CD4-positive, CD25-positive, alpha-beta regulatory T cell (primary cell): ENCODE data around the gene TDRD9. TPM values are rescaled to one million over a fixed set of nuclear protein-coding genes. Genes with fewer than 3 reads are reported as not detected.

Experiments
- ATAC-seq, 2 donors: fragments of 150-1000 bp; cut with Tn5 transposase; one replicate each; pipeline ENCODE4 v1.10.0; 2021; ENCODE audit warnings: low read depth in 2 of 2, moderate number of reproducible peaks in 2 of 2, moderate library complexity in 1 of 2
- DNase-seq, 3 donors: peaks; one replicate each; pipeline versions ENCODE4 v3.0.0 to v3.0.0-alpha.2; 2012 to 2022; ENCODE audit warnings: mixed read lengths in 1 of 3
- H3K27ac ChIP-seq: one replicate; pipeline ENCODE4 v1.7.0; 2013; ENCODE audit warnings: mild to moderate bottlenecking, low read length; ENCODE audit not compliant: insufficient read depth, poor library complexity, severe bottlenecking
- H3K27me3 ChIP-seq: one replicate; pipeline ENCODE4 v1.7.0; 2013; ENCODE audit warnings: low read length; ENCODE audit not compliant: control insufficient read depth, insufficient read depth
- H3K36me3 ChIP-seq: one replicate; pipeline ENCODE4 v1.7.0; 2013; ENCODE audit warnings: mild to moderate bottlenecking, low read length, moderate library complexity; ENCODE audit not compliant: control insufficient read depth, insufficient read depth
- H3K4me1 ChIP-seq: 2 replicates; pipeline ENCODE4 v1.7.0; 2013; ENCODE audit warnings: mild to moderate bottlenecking, low read length; ENCODE audit not compliant: insufficient read depth, control insufficient read depth, poor library complexity, severe bottlenecking
- H3K4me3 ChIP-seq: one replicate; pipeline ENCODE4 v1.7.0; 2013; ENCODE audit warnings: low read depth, mild to moderate bottlenecking, low read length, moderate library complexity
- H3K9me3 ChIP-seq, 2 experiments: 1 replicate in 1 of 2; 2 replicates in 1 of 2; pipeline ENCODE4 v1.7.0; 2013; ENCODE audit warnings: low read length in 2 of 2, mild to moderate bottlenecking in 1 of 2, moderate library complexity in 1 of 2; ENCODE audit not compliant: control insufficient read depth in 2 of 2
- H3K27ac Mint-ChIP-seq, 3 donors: one replicate each; pipeline ENCODE4 v1.8.0; 2020 to 2022; ENCODE audit warnings: mild to moderate bottlenecking in 3 of 3, mixed read lengths in 3 of 3, moderate library complexity in 2 of 3
- H3K27me3 Mint-ChIP-seq: one replicate; pipeline ENCODE4 v1.8.0; 2022; ENCODE audit warnings: mild to moderate bottlenecking, mixed read lengths
- H3K36me3 Mint-ChIP-seq: one replicate; pipeline ENCODE4 v1.8.0; 2020; ENCODE audit warnings: mixed read lengths
- H3K4me1 Mint-ChIP-seq, 4 donors: one replicate each; pipeline ENCODE4 v1.8.0; 2020 to 2022; ENCODE audit warnings: mixed read lengths in 4 of 4, mild to moderate bottlenecking in 1 of 4
- H3K4me3 Mint-ChIP-seq, 4 donors: one replicate each; pipeline ENCODE4 v1.8.0; 2020 to 2022; ENCODE audit warnings: mild to moderate bottlenecking in 4 of 4, mixed read lengths in 4 of 4, moderate library complexity in 3 of 4
- H3K9me3 Mint-ChIP-seq, 7 donors: one replicate each; pipeline ENCODE4 v1.8.0; 2020 to 2022; ENCODE audit warnings: mixed read lengths in 7 of 7, mild to moderate bottlenecking in 3 of 7, moderate library complexity in 2 of 7
- polyA plus RNA-seq, 4 donors: library from polyadenylated mRNA; unstranded; fragments of 300-500 nt; fragmentation: Illumina TruSeq; gene quantifications; one replicate each; pipeline ENCODE4 v1.2.3, GENCODE V29; 2021
- total RNA-seq: library from RNA; stranded (reverse); gene quantifications from one replicate; pipeline ENCODE4 v1.2.3, GENCODE V29; 2022

Gene TDRD9
- total and polyA plus RNA-seq, 5 donors from 2014 or later: 0.11 to 0.37 (median 0.14) TPM; not detected in 2

DNA sequence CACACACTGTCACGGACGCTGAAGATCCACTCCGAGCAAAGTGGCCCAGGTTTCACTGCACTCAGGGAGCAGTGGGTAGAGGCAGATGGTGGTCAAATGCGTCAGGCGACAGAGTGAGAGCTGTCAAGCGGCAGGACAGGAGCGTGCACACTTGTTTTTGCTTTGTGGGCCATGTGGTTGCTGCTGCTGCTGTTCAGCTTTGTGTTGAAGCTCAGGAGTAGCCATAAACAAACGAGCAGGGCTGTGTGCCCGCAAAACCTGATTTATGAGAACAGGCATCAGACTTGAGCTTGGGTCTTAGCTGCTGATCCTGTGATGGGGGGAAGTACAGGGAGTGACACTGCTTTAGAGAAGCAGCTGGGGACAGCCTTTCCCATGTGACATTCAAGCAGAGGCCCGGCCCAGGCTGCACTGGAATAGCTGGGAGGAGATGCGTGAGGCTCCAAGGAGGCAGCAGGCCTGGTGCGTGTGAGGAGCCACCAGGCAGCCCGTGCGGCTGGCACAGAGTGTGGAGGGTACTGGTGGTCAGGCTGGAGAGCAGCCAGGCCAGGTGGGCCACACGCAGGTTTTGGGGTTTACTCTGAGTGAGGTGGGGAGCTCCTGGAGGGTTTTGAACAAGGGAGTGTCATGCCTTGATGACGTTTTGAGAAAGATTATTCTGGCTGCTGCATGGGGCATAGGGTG is 126.1 kb downstream of the TDRD9 start:
- no peak for ATAC-seq
- Histone ChIP-seq H3K4me1 (no peaks in the 10 kb centered on the region), H3K36me3 (no peaks in the 10 kb centered on the region), H3K9me3 (no peaks in the 10 kb centered on the region), H3K27me3 (no peaks in the 10 kb centered on the region), H3K4me3 (no peak overlapping the region), H3K27ac (no peak overlapping the region)
- Mint-ChIP-seq H3K36me3 (no peaks in the 10 kb centered on the region), H3K27ac (no peak overlapping the region), H3K9me3 (no peaks in the 10 kb centered on the region), H3K27me3 (peaks cover 31% of the 10 kb centered on the region), H3K4me3 (no peak overlapping the region), H3K4me1 (no peaks in the 10 kb centered on the region)
- DNase-seq: no peak

- peaks cover 2 to 13% of the 10 kb centered on the region in 2 experiments for H3K9me3 ChIP-seq
- no peaks in the 10 kb centered on the region for H3K4me1 ChIP-seq
- ATAC-seq (no peak), DNase-seq (no peak)
- no peak overlapping the region for H3K4me3 ChIP-seq
- Mint-ChIP-seq H3K4me1 (no peaks in the 10 kb centered on the region), H3K27ac (no peak overlapping the region), H3K27me3 (peaks cover 39% of the 10 kb centered on the region), H3K36me3 (peaks cover 4% of the 10 kb centered on the region), H3K4me3 (no peak overlapping the region), H3K9me3 (peaks cover 0 to 19% (median 0%) of the 10 kb centered on the region in 7 donors)
- no peak overlapping the region for H3K27ac ChIP-seq
- no peaks in the 10 kb centered on the region for H3K36me3 ChIP-seq
- H3K27me3 ChIP-seq: peaks cover 7% of the 10 kb centered on the region
Measured at GRCh38 chr14:104062281-104062680, 134.0 kb downstream of the TDRD9 start.

DNA sequence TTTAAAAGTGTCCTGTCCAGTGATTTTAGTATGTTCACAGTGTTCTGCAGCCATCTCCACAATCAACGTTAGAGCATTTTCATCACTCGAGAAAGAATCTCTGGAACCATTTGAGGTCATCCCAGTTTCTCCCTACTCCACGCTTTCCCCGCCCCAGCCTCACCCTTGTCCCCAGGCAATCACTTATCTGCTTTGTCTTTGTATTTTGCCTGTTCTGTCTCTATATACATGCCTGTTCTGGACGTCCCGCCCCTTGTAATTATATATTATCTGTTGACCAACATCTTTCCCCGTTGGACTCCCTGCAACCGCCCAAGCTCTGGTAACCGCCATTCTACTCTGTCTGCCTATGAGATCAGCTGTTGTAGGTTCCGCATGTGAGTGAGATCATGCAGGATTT is 135.7 kb downstream of the TDRD9 start:
- peaks cover 7% of the 10 kb centered on the region for H3K36me3 Mint-ChIP-seq
- peaks cover 32% of the 10 kb centered on the region for H3K27me3 Mint-ChIP-seq
- H3K36me3 ChIP-seq: no peaks in the 10 kb centered on the region
- H3K27me3 ChIP-seq: peaks cover 7% of the 10 kb centered on the region
- H3K4me1 Mint-ChIP-seq: no peaks in the 10 kb centered on the region
- no peaks in the 10 kb centered on the region for H3K4me1 ChIP-seq
- H3K4me3 Mint-ChIP-seq: no peak overlapping the region
- peaks cover 0 to 22% (median 0%) of the 10 kb centered on the region in 7 donors for H3K9me3 Mint-ChIP-seq
- no peak overlapping the region for H3K27ac ChIP-seq
- no peak for ATAC-seq
- H3K9me3 ChIP-seq: peaks cover 2 to 13% of the 10 kb centered on the region in 2 experiments
- H3K4me3 ChIP-seq: no peak overlapping the region
- H3K27ac Mint-ChIP-seq: no peak overlapping the region
- DNase-seq: no peak

GRCh38 chr14:104066279-104066678 is 138.0 kb downstream of the TDRD9 start:
- Mint-ChIP-seq H3K4me3 (no peak overlapping the region), H3K9me3 (peaks cover 0 to 22% (median 0%) of the 10 kb centered on the region in 7 donors), H3K27ac (no peak overlapping the region), H3K27me3 (peaks cover 28% of the 10 kb centered on the region), H3K4me1 (no peaks in the 10 kb centered on the region), H3K36me3 (peaks cover 7% of the 10 kb centered on the region)
- H3K4me3 ChIP-seq: no peak overlapping the region
- ATAC-seq (no peak), DNase-seq (no peak)
- no peak overlapping the region for H3K27ac ChIP-seq
- H3K36me3 ChIP-seq: no peaks in the 10 kb centered on the region
- peaks cover 2 to 13% of the 10 kb centered on the region in 2 experiments for H3K9me3 ChIP-seq
- H3K4me1 ChIP-seq: no peaks in the 10 kb centered on the region
- peaks cover 7% of the 10 kb centered on the region for H3K27me3 ChIP-seq

- Mint-ChIP-seq H3K9me3 (peaks cover 0 to 22% (median 0%) of the 10 kb centered on the region in 7 donors), H3K27me3 (peaks cover 23% of the 10 kb centered on the region), H3K4me1 (no peaks in the 10 kb centered on the region), H3K27ac (no peak overlapping the region), H3K4me3 (no peak overlapping the region), H3K36me3 (peaks cover 7% of the 10 kb centered on the region)
- no peak for ATAC-seq
- Histone ChIP-seq H3K36me3 (no peaks in the 10 kb centered on the region), H3K4me1 (no peaks in the 10 kb centered on the region), H3K27ac (no peak overlapping the region), H3K4me3 (no peak overlapping the region), H3K9me3 (peaks cover 2 to 13% of the 10 kb centered on the region in 2 experiments), H3K27me3 (peaks cover 5% of the 10 kb centered on the region)
- no peak for DNase-seq
Measured at GRCh38 chr14:104066719-104067295, 138.6 kb downstream of the TDRD9 start.

GRCh38 chr14:104069541-104069940 is 141.3 kb downstream of the TDRD9 start:
- DNase-seq (no peak), ATAC-seq (no peak)
- Histone ChIP-seq H3K9me3 (peaks cover 7 to 20% of the 10 kb centered on the region in 2 experiments), H3K27me3 (peaks cover 3% of the 10 kb centered on the region), H3K27ac (no peak overlapping the region), H3K4me1 (no peaks in the 10 kb centered on the region), H3K4me3 (no peak overlapping the region), H3K36me3 (no peaks in the 10 kb centered on the region)
- Mint-ChIP-seq H3K9me3 (peaks cover 0 to 31% (median 3%) of the 10 kb centered on the region in 7 donors), H3K27ac (no peak overlapping the region), H3K4me1 (peaks cover 0 to 4% (median under 1%) of the 10 kb centered on the region in 4 donors), H3K4me3 (no peak overlapping the region), H3K36me3 (peaks cover 7% of the 10 kb centered on the region), H3K27me3 (peaks cover 12% of the 10 kb centered on the region)

DNA sequence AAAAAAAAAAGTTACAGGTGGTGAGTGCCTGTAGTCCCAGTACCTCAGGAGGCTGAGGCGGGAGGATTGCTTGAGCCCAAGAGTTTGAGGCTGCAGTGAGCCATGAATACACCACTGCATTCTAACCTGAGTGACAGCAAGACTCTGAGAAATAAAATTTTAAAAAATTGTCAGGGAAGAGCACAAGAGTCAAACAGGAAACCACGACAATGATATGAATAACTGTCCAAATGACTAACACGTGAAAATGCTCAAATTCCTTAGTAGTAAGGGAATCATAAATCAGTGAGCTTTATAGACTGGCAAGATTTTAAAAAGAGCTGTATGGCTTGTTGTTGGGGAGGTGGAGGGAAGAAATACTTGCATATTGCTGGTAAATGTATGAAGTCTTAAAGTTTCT is 144.3 kb downstream of the TDRD9 start:
- Mint-ChIP-seq H3K9me3 (peaks cover 0 to 15% (median 3%) of the 10 kb centered on the region in 7 donors), H3K27me3 (no peaks in the 10 kb centered on the region), H3K4me1 (peaks cover 0 to 20% (median 12%) of the 10 kb centered on the region in 4 donors), H3K27ac (no peak overlapping the region), H3K36me3 (peaks cover under 1% of the 10 kb centered on the region), H3K4me3 (no peak overlapping the region)
- no peak overlapping the region for H3K27ac ChIP-seq
- peaks cover 5 to 6% of the 10 kb centered on the region in 2 experiments for H3K9me3 ChIP-seq
- H3K27me3 ChIP-seq: no peaks in the 10 kb centered on the region
- peaks cover 4% of the 10 kb centered on the region for H3K4me1 ChIP-seq
- DNase-seq (no peak), ATAC-seq (no peak)
- H3K36me3 ChIP-seq: no peaks in the 10 kb centered on the region
- no peak overlapping the region for H3K4me3 ChIP-seq
